ENCODE measurements around the gene ZNF511.

Gene ZNF511

GRCh38 chr10:133273534-133274143 lies 35.1 kb upstream of the ZNF511 start:
- in situ Hi-C loops (cut with HindIII; ENCODE audit: low sequenced_read_pairs) = loop anchor here (25.0 kb wide), 1 partner anchor 111 kb away; the partner anchor contains the start of gene KNDC1

GRCh38 chr10:133274751-133275683 lies 33.7 kb upstream of the ZNF511 start:
- in situ Hi-C loops (cut with HindIII; ENCODE audit: low sequenced_read_pairs) = loop anchor here (25.0 kb wide), 1 partner anchor 113 kb away; the partner anchor contains the start of gene KNDC1

GRCh38 chr10:133275684-133276092 lies 33.0 kb upstream of the ZNF511 start:
- in situ Hi-C loops (cut with HindIII; ENCODE audit: low sequenced_read_pairs) = no loop called here

- in situ Hi-C loops (cut with HindIII; ENCODE audit: low sequenced_read_pairs) = no loop called here
Observed at GRCh38 chr10:133276100-133276434, 32.6 kb upstream of the ZNF511 start.

GRCh38 chr10:133276435-133277201 lies 32.1 kb upstream of the ZNF511 start, which contains the start of gene ADAM8:
Gene ADAM8, minus strand, starts transcription at chr10:133276868. Its CDS starts 51 bp downstream, at chr10:133276817.
- in situ Hi-C loops (cut with HindIII; ENCODE audit: low sequenced_read_pairs) = no loop called here

- in situ Hi-C loops (cut with HindIII; ENCODE audit: low sequenced_read_pairs) = no loop called here
Observed at GRCh38 chr10:133277277-133277992, 31.3 kb upstream of the ZNF511 start.

GRCh38 chr10:133277993-133278576 lies 30.6 kb upstream of the ZNF511 start:
- in situ Hi-C loops (cut with HindIII; ENCODE audit: low sequenced_read_pairs) = no loop called here

GRCh38 chr10:133278577-133279265 lies 30.0 kb upstream of the ZNF511 start:
- in situ Hi-C loops (cut with HindIII; ENCODE audit: low sequenced_read_pairs) = no loop called here

- in situ Hi-C loops (cut with HindIII; ENCODE audit: low sequenced_read_pairs) = no loop called here
Observed at GRCh38 chr10:133279326-133280226, 29.1 kb upstream of the ZNF511 start.

GRCh38 chr10:133280391-133281059 lies 28.2 kb upstream of the ZNF511 start:
- in situ Hi-C loops (cut with HindIII; ENCODE audit: low sequenced_read_pairs) = no loop called here

- in situ Hi-C loops (cut with HindIII; ENCODE audit: low sequenced_read_pairs) = no loop called here
Observed at GRCh38 chr10:133281084-133281483, 27.6 kb upstream of the ZNF511 start.

GRCh38 chr10:133281628-133282372 lies 26.9 kb upstream of the ZNF511 start:
- in situ Hi-C loops (cut with HindIII; ENCODE audit: low sequenced_read_pairs) = no loop called here

GRCh38 chr10:133282846-133283390 lies 25.8 kb upstream of the ZNF511 start:
- in situ Hi-C loops (cut with HindIII; ENCODE audit: low sequenced_read_pairs) = no loop called here

GRCh38 chr10:133283931-133284330 lies 24.8 kb upstream of the ZNF511 start:
- in situ Hi-C loops (cut with HindIII; ENCODE audit: low sequenced_read_pairs) = no loop called here

GRCh38 chr10:133285217-133285616 lies 23.5 kb upstream of the ZNF511 start:
- in situ Hi-C loops (cut with HindIII; ENCODE audit: low sequenced_read_pairs) = no loop called here

- in situ Hi-C loops (cut with HindIII; ENCODE audit: low sequenced_read_pairs) = no loop called here
Observed at GRCh38 chr10:133286366-133286765, 22.3 kb upstream of the ZNF511 start.

GRCh38 chr10:133287832-133288500 lies 20.7 kb upstream of the ZNF511 start:
- in situ Hi-C loops (cut with HindIII; ENCODE audit: low sequenced_read_pairs) = no loop called here
